Fibroblast of upper back skin (primary cell): ENCODE measurements around the gene POU3F2.
A peak's percentile ranks its signal among the peaks of the same experiment; 100 is the strongest.

Experiments
- DNase-seq: peaks from one replicate; pipeline ENCODE4 v3.0.0-alpha.2; 2013

The POU3F2 gene

DNA sequence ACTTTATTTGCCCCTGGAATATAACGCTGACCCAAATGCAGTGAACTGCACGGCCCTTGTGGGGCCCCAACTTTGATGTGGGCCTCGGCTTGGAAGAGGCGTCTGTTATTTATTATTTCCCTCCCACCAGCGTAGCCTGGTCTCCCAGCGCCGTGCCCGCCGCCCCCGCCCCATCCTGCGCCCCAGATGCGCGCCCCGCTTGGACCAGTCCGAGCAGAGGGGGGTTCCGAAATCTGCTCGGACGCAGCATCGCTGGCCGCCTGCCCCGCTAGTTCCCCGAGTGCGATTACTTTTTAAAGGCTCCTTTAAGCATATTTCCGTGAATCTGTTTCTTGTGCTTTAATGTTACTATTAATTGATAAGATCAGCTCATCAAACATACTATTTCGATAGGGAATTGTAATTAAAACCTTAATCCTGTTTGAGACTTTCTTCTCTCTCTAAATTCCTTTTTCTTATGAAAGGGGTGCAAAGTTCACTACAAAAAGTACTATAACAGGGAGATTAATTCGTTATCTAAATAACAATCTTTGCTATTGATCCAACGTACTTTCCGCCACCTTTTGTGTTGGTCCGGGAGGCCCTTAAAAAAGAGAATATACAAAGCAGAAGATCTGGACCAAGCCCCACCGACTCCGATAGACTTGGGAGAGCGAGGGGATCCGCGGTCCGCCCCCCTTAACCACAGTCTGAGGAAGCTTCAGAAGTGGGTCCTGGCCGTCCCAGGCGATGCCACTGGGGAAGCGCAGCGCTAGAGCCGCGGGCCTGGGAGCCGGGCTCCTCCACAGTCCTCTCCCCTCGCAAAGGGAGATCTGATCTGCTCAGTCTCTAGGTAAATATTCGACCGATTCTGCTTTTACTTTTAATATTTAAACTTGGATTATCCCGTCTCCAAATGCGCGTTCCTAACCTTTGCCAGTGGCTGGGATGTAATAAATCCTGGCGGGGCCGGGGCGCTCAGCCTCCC is 10.2 kb downstream of the POU3F2 start:
- DNase-seq: no peak

DNA sequence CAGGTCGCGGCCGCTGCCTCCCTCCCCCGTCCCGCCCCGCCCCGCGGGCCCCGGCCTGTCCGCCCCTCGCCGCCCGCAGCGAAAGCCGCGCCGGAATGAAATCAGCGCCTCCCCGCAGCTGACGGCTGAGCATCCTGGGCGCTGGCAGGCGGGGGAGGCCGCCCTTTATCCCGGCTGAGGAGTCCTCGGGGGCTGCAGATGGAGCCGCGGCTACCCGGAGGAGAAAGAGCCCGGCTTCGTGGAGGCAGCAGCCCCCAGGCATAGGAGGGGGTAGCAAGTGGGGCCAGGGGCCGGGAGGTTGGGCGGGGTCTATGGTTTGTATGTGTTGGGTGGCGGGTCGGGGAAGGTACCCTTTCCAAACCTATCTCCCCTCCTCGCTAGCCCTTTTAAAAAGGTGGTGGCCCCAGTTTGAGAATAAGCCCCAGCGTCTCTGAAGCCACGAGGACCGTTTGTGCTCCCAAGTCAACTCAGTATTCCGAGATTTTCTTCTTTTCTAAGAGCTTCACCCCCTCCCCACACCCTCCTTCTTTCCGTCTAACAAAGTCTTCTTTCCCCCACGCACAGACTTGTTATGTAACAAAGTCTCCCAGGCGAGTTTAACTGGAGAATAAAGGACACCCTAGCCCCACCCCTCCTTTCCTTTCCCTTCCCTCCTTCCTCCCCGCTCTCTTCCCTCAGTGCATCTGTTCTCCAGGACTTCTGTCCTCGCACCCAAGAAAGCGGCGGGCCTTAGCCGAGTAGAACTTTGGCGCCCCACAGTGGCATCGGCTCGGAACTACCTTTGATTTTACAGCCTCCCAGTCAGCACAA is 11.0 kb downstream of the POU3F2 start:
- peak; percentile 89 for DNase-seq

DNA sequence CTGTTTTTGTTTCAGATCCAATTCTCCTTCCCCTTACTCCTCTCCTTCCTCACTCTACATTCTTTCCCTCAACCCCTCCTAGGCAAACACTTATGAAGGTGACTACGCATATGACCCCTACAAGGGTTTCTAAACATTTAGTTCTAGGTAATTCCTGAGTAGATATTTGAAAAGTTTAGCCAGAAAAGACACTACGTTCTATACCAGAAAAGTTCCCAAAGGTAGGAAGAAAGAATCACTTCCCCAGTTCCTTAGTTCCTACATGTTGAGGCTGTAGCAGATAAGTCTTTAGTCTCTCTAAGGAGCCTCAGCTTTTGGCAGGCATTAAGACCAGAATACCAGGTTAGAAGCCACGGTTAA is 11.6 kb downstream of the POU3F2 start:
- no peak for DNase-seq

DNA sequence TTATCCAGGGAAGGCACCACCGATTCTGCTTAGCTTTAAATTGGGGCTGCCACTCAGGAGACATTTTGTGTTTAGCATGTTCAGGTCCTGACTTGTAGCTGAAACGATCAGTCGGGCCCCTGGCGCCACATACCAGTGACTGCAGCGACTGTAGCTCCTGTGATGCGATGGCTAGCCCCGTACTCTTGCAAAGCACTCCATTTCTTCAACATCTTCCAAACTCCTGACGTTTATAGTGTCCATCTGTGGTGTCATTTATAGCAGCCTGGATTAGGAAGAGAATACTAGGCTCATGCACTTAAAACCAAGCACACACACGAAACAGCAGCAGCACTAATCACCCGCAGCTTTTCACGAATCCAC is 13.0 kb downstream of the POU3F2 start:
- DNase-seq: no peak

DNA sequence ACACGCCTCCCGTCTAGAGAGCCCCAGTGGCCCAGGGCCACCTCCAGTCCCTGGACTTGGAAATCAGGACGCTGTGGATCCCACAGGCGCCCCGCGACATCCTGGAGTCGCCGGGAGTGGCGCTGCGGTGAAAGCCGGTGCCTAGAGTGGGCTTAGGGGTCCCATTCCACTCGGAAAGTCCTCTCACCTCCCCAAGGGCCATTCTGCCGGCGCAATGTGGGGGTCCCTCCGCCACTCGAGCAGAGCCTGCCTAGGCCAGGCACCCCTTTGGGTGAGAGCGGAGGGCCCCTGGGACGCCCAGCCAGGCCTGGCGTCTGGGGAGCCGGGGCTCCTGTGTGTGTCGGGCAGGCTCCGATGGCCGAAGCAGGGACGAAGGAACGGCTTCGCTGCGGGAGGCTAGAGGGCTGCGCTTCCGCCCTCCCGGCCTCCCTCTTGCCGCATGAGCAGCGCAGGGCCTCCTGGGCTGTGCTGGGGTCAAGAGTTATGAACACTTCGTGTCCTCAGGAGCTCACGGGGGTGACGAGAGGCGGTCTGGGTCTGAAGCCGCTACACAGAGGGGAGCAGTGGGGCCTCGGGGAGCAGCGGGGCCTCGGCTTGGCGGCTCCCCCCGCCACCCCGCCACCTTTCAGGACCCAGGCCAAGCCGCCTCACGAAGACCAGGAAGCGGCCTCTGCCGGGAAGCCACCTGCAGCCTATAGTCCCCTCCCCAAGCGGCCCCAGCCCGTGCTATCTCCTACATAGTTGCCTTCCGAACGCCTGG is 13.6 kb downstream of the POU3F2 start:
- no peak for DNase-seq

DNA sequence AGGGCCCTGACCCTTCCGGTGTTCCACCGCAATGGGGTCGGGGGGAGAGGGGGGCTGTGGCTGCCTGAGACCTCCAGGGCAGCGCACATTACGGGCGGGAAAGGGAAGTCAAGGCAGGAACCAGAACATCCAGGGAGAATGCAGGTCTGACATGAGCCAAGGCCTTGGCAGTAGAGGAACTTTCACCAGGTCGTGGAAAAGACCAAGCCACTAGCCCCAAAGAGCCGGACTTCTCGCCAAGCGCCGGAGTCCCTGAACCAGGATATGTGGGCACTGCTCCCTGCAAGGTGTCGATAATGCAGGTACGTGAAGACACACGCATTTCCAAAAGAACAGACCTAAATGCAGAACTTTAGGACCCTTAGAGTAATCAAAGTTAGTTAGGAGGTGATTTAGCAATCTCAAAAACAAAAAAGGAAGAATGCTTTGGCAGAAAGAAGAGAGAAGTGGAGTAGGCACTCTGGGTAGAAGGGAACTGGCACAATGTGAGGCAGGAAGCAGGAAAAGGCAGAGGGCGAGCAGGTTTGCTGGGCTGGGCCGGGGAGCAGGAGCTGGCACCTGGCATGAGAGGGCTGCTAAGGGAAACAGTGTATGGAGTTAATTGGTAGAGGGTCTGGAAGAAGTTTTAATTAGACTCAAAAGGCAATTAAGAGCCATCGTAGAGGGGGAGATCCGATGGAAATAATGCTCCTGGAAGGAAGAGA is 14.3 kb downstream of the POU3F2 start:
- no peak for DNase-seq

DNA sequence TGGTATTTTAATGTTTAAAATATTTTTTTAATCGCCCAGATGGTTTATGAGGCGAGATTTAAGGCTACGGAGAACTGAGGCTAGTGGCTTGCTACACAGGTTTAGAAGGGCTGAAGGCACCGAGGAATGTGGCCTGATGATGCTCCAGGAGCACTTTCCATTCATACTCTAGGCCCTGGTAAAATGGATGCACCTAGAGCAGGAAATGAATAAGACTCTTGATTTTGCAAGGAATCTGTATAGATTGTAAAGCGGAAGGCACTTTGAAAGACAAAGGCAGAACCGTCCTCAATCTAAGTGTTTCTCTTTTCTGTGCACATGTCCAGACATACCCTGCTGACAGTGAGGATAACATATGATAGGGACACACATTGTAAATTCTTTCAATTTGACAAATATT is 30.1 kb downstream of the POU3F2 start:
- DNase-seq: no peak

DNA sequence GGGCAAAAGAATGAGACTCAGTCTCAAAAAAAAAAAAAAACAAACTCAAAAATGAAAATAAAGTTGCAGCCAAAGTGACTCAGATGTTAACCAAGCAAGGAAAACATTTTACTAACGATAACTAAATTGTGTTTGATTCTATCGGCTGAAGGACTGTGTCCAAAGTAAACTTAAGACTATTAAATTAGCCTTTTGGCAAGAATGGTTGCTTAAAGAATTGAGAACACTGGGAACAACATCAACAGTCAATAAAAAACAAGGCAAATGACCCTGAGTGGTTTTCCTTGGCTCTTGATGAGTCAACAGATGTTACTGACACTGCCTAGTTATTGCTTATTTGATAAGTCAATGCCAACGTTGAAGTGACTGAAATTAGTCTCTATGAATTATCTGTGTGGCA is 36.7 kb downstream of the POU3F2 start:
- no peak for DNase-seq

DNA sequence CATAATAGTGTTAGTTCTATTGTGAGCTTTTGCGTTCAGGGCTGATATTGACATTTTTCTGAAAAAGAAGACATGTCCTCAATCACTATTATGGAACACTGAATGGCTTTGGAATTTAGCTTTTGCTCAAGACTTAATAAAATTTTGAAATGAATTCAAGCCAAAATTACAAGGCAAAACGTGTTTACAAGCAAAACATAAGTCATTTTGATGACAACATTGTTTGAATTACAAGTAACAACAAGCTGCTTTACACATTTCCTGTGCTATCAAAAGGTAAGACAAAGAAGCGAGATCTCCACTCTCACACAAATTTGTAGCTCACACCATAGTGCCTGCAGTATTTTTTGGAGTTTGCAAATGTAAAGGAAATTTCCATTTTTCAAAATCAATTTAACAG is 37.4 kb downstream of the POU3F2 start:
- DNase-seq: no peak

DNA sequence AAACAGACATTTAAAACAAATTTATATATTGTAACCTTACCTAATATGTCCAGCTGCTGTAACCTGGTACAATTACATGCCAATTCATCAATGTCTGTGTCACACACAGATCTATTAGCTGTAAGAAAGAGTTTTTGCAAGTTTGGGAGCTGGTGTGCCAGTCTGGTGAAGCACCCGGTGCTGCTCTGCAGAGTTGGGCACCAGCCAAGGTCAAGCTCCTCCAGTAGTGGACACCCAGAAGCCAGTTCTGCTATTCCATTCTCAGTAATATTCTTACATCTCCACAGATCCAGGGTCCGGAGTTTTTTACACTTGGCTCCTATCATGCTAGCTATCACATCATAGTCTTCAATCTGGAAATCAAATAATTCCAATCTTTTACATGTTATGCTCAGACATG is 41.0 kb downstream of the POU3F2 start:
- DNase-seq: no peak

DNA sequence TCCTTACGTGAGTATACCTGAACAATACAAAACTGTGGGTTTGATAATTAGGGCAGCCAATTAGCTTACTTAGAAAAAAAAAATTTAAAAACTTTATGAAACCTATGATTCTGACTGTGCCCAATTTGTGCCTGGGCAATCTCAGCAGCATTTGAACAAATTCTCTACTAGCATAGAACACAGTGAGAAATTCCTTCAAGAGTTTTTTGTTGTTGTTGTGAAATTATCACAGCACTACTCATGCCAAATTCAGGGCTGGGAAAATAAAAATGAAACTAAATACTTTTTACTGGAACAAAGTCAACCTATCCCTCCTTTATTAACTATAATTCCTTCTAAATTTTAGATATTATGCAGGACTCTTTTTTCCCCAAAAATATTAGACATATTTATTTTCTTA is 42.9 kb downstream of the POU3F2 start:
- DNase-seq: no peak

DNA sequence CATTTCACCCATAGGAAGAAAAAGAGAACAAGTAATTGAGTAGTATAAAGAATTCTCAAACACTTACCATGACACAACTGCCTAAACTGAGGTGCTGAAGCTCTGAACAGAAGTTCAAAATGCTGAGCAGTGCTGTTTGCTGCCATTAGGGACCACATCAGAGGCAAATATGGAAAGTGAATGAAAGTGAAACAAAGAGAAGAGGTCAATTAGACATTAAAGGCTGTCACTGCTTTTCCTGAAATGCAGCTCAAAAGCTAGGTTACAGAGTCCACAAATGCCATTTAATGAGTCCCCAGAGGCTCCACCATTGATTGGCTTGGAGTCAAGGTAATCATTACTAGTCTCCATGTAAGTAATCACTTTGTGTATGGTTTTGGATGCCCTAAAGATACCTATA is 46.1 kb downstream of the POU3F2 start:
- DNase-seq: no peak

DNA sequence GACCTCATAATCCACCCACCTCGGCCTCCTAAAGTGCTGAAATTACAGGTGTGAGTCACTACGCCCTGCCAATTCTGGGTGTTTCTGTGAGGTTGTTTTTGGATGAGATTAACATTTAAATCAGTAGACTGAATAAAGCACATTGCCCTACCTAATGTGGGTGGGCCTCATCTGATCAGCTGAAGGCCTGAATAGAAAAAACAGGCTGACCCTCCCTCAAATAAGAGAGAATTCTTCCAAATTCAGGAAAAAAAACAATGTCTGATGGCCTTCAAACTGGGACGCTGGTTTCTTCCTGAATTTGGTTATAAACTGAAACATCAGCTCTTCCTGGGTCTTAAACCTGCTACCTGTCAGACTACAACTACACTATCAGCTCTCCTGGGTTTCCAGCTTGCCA is 51.0 kb downstream of the POU3F2 start:
- no peak for DNase-seq

DNA sequence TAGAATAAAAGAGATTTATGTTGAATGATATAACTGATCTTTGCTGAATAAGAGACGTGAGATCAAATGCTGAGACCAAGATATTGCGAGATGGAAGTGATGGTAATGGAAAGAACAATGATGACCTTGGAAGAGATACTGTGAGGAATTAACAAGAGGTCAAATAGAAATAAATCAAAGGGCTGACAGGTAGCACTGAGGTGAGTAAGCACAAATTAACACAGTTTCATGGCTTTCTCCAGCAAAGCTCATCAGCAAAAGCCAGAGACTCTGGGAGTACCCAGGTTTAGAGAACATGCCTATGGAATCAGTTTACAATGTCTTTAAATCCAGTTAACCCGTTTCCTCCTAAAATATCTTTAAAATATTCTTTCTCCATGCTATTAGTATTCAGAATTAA is 53.3 kb downstream of the POU3F2 start:
- DNase-seq: no peak
